IMR-90 (cell line): ENCODE results near the gene GPX4. TPM values are rescaled to one million over a fixed set of nuclear protein-coding genes. Genes with fewer than 3 reads are reported as not detected.

ENCODE experiments used
- ATAC-seq: fragments of 200-7000 bp; cut with Tn5 transposase; 2 replicates; pipeline ENCODE4 v1.9.1; 2020; ENCODE audit warnings: low read depth, mild to moderate bottlenecking, moderate library complexity
- BruUV-seq: library from RNA; stranded (reverse); fragments of 400-500 nt; replicated peaks from 2 replicates; lab custom pipeline; 2021; lab: Mats Ljungman, UMichigan
- CTCF ChIA-PET: fragments of 300-600 bp; formaldehyde crosslinking; extraction: SDS; loops from one replicate; lab custom pipeline; 2021; ENCODE audit warnings: antibody characterized with exemption; lab: Yijun Ruan, JAX
- POLR2A ChIA-PET: fragments of 300-600 bp; sonication (Branson Sonifier 250); formaldehyde crosslinking; loops from one replicate; lab custom pipeline; 2022; ENCODE audit warnings: antibody characterized with exemption; ENCODE audit not compliant: unreplicated experiment; lab: Charles Lee
- DNase-seq: peaks from one replicate; pipeline ENCODE4 v3.0.0; 2013
- H2AFZ ChIP-seq: replicated peaks from 2 replicates; pipeline ENCODE3; 2013; ENCODE audit warnings: low read length, mild to moderate bottlenecking; ENCODE audit not compliant: poor library complexity
- H2AK5ac ChIP-seq: 2 replicates; pipeline ENCODE4 v1.6.1; 2013; ENCODE audit warnings: low read depth, low read length, inconsistent platforms
- H2AK9ac ChIP-seq: replicated peaks from 2 replicates; pipeline ENCODE3; 2013; ENCODE audit warnings: mild to moderate bottlenecking, low read depth, low read length, moderate library complexity; ENCODE audit not compliant: poor library complexity
- H2BK120ac ChIP-seq: 2 replicates; pipeline ENCODE4 v1.6.1; 2013; ENCODE audit warnings: low read depth, low read length, inconsistent platforms
- H2BK15ac ChIP-seq: 3 replicates; pipeline ENCODE4 v1.6.1; 2013; ENCODE audit warnings: low read depth, low read length, inconsistent platforms
- H2BK20ac ChIP-seq: 2 replicates; pipeline ENCODE4 v1.6.1; 2013; ENCODE audit warnings: low read depth, mild to moderate bottlenecking, inconsistent platforms, low read length, moderate library complexity
- H2BK5ac ChIP-seq: 2 replicates; pipeline ENCODE4 v1.6.1; 2013; ENCODE audit warnings: mild to moderate bottlenecking, low read depth, low read length, inconsistent platforms; ENCODE audit not compliant: poor library complexity, severe bottlenecking
- H3K14ac ChIP-seq: replicated peaks from 2 replicates; pipeline ENCODE4 v1.6.1; 2013; ENCODE audit warnings: low read depth, low read length, inconsistent platforms
- H3K18ac ChIP-seq: 2 replicates; pipeline ENCODE4 v1.6.1; 2013; ENCODE audit warnings: low read depth, low read length, control low read depth
- H3K23ac ChIP-seq: 2 replicates; pipeline ENCODE4 v1.6.1; 2013; ENCODE audit warnings: low read depth, low read length, inconsistent platforms
- H3K27ac ChIP-seq: 2 replicates; pipeline ENCODE4 v1.5.1; 2013; ENCODE audit warnings: mild to moderate bottlenecking, control low read depth, low read length; ENCODE audit not compliant: insufficient read depth
- H3K27me3 ChIP-seq: 2 replicates; pipeline ENCODE4 v1.6.1; 2013; ENCODE audit warnings: low read length; ENCODE audit not compliant: control insufficient read depth, insufficient read depth
- H3K36me3 ChIP-seq: 2 replicates; pipeline ENCODE4 v1.6.1; 2013; ENCODE audit warnings: low read length, mixed read lengths; ENCODE audit not compliant: control insufficient read depth, insufficient read depth
- H3K4ac ChIP-seq: 2 replicates; pipeline ENCODE4 v1.6.1; 2013; ENCODE audit warnings: low read depth, low read length, inconsistent platforms
- H3K4me1 ChIP-seq: 2 replicates; pipeline ENCODE4 v1.6.1; 2013; ENCODE audit warnings: low read length, mixed read lengths; ENCODE audit not compliant: control insufficient read depth, insufficient read depth
- H3K4me2 ChIP-seq: 2 replicates; pipeline ENCODE4 v1.6.1; 2013; ENCODE audit warnings: low read depth, mild to moderate bottlenecking, control low read depth, low read length, moderate library complexity
- H3K4me3 ChIP-seq: 2 replicates; pipeline ENCODE4 v1.5.1; 2013; ENCODE audit warnings: low read depth, mild to moderate bottlenecking, control low read depth, low read length, moderate library complexity; ENCODE audit not compliant: insufficient read depth
- H3K56ac ChIP-seq: 2 replicates; pipeline ENCODE4 v1.6.1; 2013; ENCODE audit warnings: low read length, inconsistent platforms; ENCODE audit not compliant: insufficient read depth; ENCODE audit errors: extremely low read depth
- H3K79me1 ChIP-seq, 2 experiments: 2 replicates each; pipeline ENCODE4 v1.6.1; 2013; ENCODE audit warnings: low read length in 2 of 2, inconsistent platforms in 1 of 2, low read depth in 1 of 2
- H3K9ac ChIP-seq: 2 replicates; pipeline ENCODE4 v1.6.1; 2013; ENCODE audit warnings: low read depth, low read length, control low read depth
- H3K9me1 ChIP-seq: 2 replicates; pipeline ENCODE4 v1.6.1; 2013; ENCODE audit warnings: low read length, inconsistent platforms; ENCODE audit not compliant: insufficient read depth
- H3K9me3 ChIP-seq: 2 replicates; pipeline ENCODE4 v1.6.1; 2013; ENCODE audit warnings: low read length; ENCODE audit not compliant: control insufficient read depth, insufficient read depth
- H4K20me1 ChIP-seq: 2 replicates; pipeline ENCODE4 v1.6.1; 2013; ENCODE audit warnings: low read length, inconsistent platforms; ENCODE audit not compliant: insufficient read depth
- H4K5ac ChIP-seq: 2 replicates; pipeline ENCODE4 v1.6.1; 2013; ENCODE audit warnings: mild to moderate bottlenecking, low read depth, low read length, control low read depth
- H4K8ac ChIP-seq, 2 experiments: 2 replicates each; pipeline ENCODE4 v1.6.1; 2013; ENCODE audit warnings: low read depth in 2 of 2, low read length in 2 of 2, control low read depth in 1 of 2, inconsistent platforms in 1 of 2
- H4K91ac ChIP-seq: 2 replicates; pipeline ENCODE4 v1.6.1; 2013; ENCODE audit warnings: low read depth, low read length, inconsistent platforms; ENCODE audit not compliant: insufficient read depth
- BHLHE40 ChIP-seq: fragments of 150-350 bp; IDR thresholded peaks from 2 replicates; pipeline ENCODE4 v1.6.1; 2016; ENCODE audit warnings: mild to moderate bottlenecking, low read depth, low read length
- CEBPB ChIP-seq: IDR thresholded peaks from 2 replicates; pipeline ENCODE4 v1.6.1; 2012; ENCODE audit warnings: low read depth, low read length, improper control_type of control experiment
- CTCF ChIP-seq: conservative IDR thresholded peaks from 2 replicates; pipeline ENCODE4 v1.5.1; 2012; ENCODE audit warnings: mild to moderate bottlenecking, low read depth, low read length, improper control_type of control experiment
- FOS ChIP-seq: fragments of 150-350 bp; IDR thresholded peaks from 2 replicates; pipeline ENCODE4 v1.6.1; 2016; ENCODE audit warnings: low read depth, low read length
- MAFK ChIP-seq: IDR thresholded peaks from 2 replicates; pipeline ENCODE4 v1.6.1; 2012; ENCODE audit warnings: low read depth, low read length, improper control_type of control experiment
- MAZ ChIP-seq: IDR thresholded peaks from 2 replicates; pipeline ENCODE4 v1.6.1; 2012; ENCODE audit warnings: low read depth, mild to moderate bottlenecking, low read length, improper control_type of control experiment, moderate library complexity, borderline replicate concordance
- MXI1 ChIP-seq: IDR thresholded peaks from 2 replicates; pipeline ENCODE4 v1.6.1; 2012; ENCODE audit warnings: low read depth, mild to moderate bottlenecking, low read length, moderate library complexity, borderline replicate concordance
- NFE2L2 ChIP-seq: fragments of 150-350 bp; IDR thresholded peaks from 2 replicates; pipeline ENCODE4 v1.6.1; 2016; ENCODE audit warnings: low read depth, mild to moderate bottlenecking, low read length
- POLR2A ChIP-seq: IDR thresholded peaks from 2 replicates; pipeline ENCODE4 v1.6.1; 2012; ENCODE audit warnings: mild to moderate bottlenecking, low read depth, low read length
- RAD21 ChIP-seq: IDR thresholded peaks from 2 replicates; pipeline ENCODE4 v1.6.1; 2012; ENCODE audit warnings: low read length, improper control_type of control experiment
- RFX5 ChIP-seq: IDR thresholded peaks from 2 replicates; pipeline ENCODE4 v1.8.0; 2012; ENCODE audit warnings: low read depth, mild to moderate bottlenecking, low read length, moderate library complexity
- SMC3 ChIP-seq: fragments of 150-350 bp; IDR thresholded peaks from 2 replicates; pipeline ENCODE4 v1.6.1; 2016; ENCODE audit warnings: low read depth, mild to moderate bottlenecking, antibody characterized with exemption, low read length, moderate library complexity
- USF2 ChIP-seq: fragments of 150-350 bp; IDR thresholded peaks from 2 replicates; pipeline ENCODE4 v1.6.1; 2017; ENCODE audit warnings: mild to moderate bottlenecking, antibody characterized with exemption, low read length, low read depth
- WGBS, 2 experiments: methylation state at CpG; one replicate each; pipeline versions ENCODE4 v1.1.5 to v1.1.7; 2013; ENCODE audit warnings: missing lambda C conversion rate in 2 of 2; ENCODE audit not compliant: insufficient read length in 1 of 2; ENCODE audit errors: extremely low coverage in 2 of 2; 5-methylcytosine and 5-hydroxymethylcytosine counted together
- dilution Hi-C: fragments of 300-500 bp; cut with HindIII; formaldehyde crosslinking; loops from one replicate; pipeline ENCODE4 v1.14.3; 2018; ENCODE audit warnings: low sequenced_read_pairs; ENCODE audit not compliant: unreplicated experiment
- in situ Hi-C: fragments of 300-500 bp; cut with MboI; formaldehyde crosslinking; loops from 3 replicates; pipeline ENCODE4 v1.14.3; 2019; ENCODE audit warnings: low sequenced_read_pairs, inconsistent platforms, mixed read lengths
- intact Hi-C: fragments of 100-400 bp; cut with micrococcal nuclease; formaldehyde crosslinking; loops from 2 replicates; pipeline ENCODE4 v1.10.0; 2022
- polyA plus RNA-seq, 3 experiments: library from polyadenylated mRNA; depleted of rRNA; stranded (reverse); fragments of >200 nt; gene quantifications; 2 replicates each; pipeline ENCODE4 v1.2.3, GENCODE V29; 2012; ENCODE audit warnings: low replicate concordance in 1 of 3
- total RNA-seq: library from RNA; depleted of rRNA; stranded (reverse); fragments of >200 nt; gene quantifications from 2 replicates; pipeline ENCODE4 v1.2.3, GENCODE V29; 2012

The GPX4 gene
- total and polyA plus RNA-seq, 2 of the 4 experiments (the other 2 are of a cell fraction) = 357 to 1,083 TPM

- Histone ChIP-seq H3K9me3 (peaks cover 33% of the 10 kb centered on the region), H2BK5ac (no peak overlapping the region), H2BK120ac (no peak overlapping the region), H3K4me2 (no peak overlapping the region), H3K14ac (no peak overlapping the region), H3K18ac (no peak overlapping the region), H3K36me3 (peaks cover 1% of the 10 kb centered on the region; the same call in 1 of the 2 replicates), H2BK15ac (no peak overlapping the region), H3K9ac (no peak overlapping the region), H3K27ac (no peak overlapping the region), H3K56ac (no peak overlapping the region), H4K8ac (no peak overlapping the region), H2AK5ac (no peak overlapping the region), H4K5ac (no peak overlapping the region), H3K4ac (no peak overlapping the region), H3K9me1 (no peaks in the 10 kb centered on the region), H3K4me3 (no peak overlapping the region), H4K91ac (no peak overlapping the region), H3K23ac (no peak overlapping the region), H2BK20ac (no peak overlapping the region), H2AK9ac (no peak overlapping the region), H4K20me1 (0 out of 2 replicates have a peak, but pooled peaks cover 6% of the 10 kb centered on the region), H2AFZ (no peak overlapping the region), H3K79me1 (no peaks in the 10 kb centered on the region), H3K27me3 (no peaks in the 10 kb centered on the region), H3K4me1 (no peaks in the 10 kb centered on the region)
- ChIA-PET CTCF (interaction anchor here (0.6 kb wide), 1 partner anchor 88 kb away, joined by 3 read pairs; no protein-coding TSS in a partner anchor), POLR2A (interaction anchor here (0.6 kb wide), 1 partner anchor 17 kb away, joined by 3 read pairs; no protein-coding TSS in a partner anchor)
- ATAC-seq = no peak
- DNase-seq = no peak
- no TSS peak for BruUV-seq
- 80% methylated on average over 1 of the region's 5 CpGs; no CpG with 5 or more reads in 1 of the 2 experiments for WGBS, 2 experiments
- intact Hi-C loops = no loop called here
- TF ChIP-seq CEBPB = no peak
- no peak for TF ChIP-seq NFE2L2
- TF ChIP-seq POLR2A = no peak
- TF ChIP-seq SMC3 = no peak
- no peak for TF ChIP-seq CTCF
- TF ChIP-seq MAFK = no peak
- no peak for TF ChIP-seq FOS
- TF ChIP-seq USF2 = no peak
- no peak for TF ChIP-seq BHLHE40
- TF ChIP-seq MAZ = no peak
- no peak for TF ChIP-seq MXI1
- TF ChIP-seq RFX5 = no peak
- no peak for TF ChIP-seq RAD21
- dilution Hi-C loops = no loop called here
- in situ Hi-C loops = no loop called here
These were observed 43.1 kb upstream of the GPX4 start for GRCh38 chr19:1060689-1061088.
